ENCODE measurements around the gene RYR3. TPM values are rescaled to one million over a fixed set of nuclear protein-coding genes. Genes with fewer than 3 reads are reported as not detected.

RYR3 gene
- 7.4 TPM for total RNA-seq (ENCODE audit: unreplicated experiment)
- long read RNA-seq: 0 reads

- H3K27ac Mint-ChIP-seq (ENCODE audit: unreplicated experiment): peak within 1 kb of the TSS; percentile 8
- peak within 1 kb of the TSS; percentile 94 for H3K4me3 Mint-ChIP-seq (ENCODE audit: unreplicated experiment)
- peaks cover 13% of the 10 kb centered on the region for H3K27me3 Mint-ChIP-seq (ENCODE audit: unreplicated experiment)
- no peaks in the 10 kb centered on the region for H3K4me1 Mint-ChIP-seq (ENCODE audit: low read depth, unreplicated experiment)
- peak; percentile 71 for DNase-seq
- no peaks in the 10 kb centered on the region for H3K36me3 Mint-ChIP-seq (ENCODE audit: unreplicated experiment)
- no peak for TF ChIP-seq CTCF (IDR thresholded peaks at IDR 0.05; ENCODE audit: partially characterized antibody, unreplicated experiment)
- peaks cover 2% of the 10 kb centered on the region for H3K9me3 Mint-ChIP-seq (ENCODE audit: unreplicated experiment)
These were observed at the start of gene RYR3 for GRCh38 chr15:33310481-33311311. Gene RYR3, plus strand, starts transcription at chr15:33310967. Its CDS starts 79 bp downstream, at chr15:33311046.

- Mint-ChIP-seq H3K4me1 (ENCODE audit: low read depth, unreplicated experiment) (no peaks in the 10 kb centered on the region), H3K36me3 (ENCODE audit: unreplicated experiment) (peaks cover 5% of the 10 kb centered on the region), H3K9me3 (ENCODE audit: unreplicated experiment) (no peaks in the 10 kb centered on the region), H3K4me3 (ENCODE audit: unreplicated experiment) (no peak overlapping the region), H3K27ac (ENCODE audit: unreplicated experiment) (no peak overlapping the region), H3K27me3 (ENCODE audit: unreplicated experiment) (peaks cover 3% of the 10 kb centered on the region)
- DNase-seq: no peak
- TF ChIP-seq CTCF (IDR thresholded peaks at IDR 0.05; ENCODE audit: partially characterized antibody, unreplicated experiment): no peak
These were observed 48.5 kb upstream of the RYR3 start for GRCh38 chr15:33262306-33262705.

GRCh38 chr15:33277689-33278088 lies 33.1 kb upstream of the RYR3 start:
- no peak for TF ChIP-seq CTCF (IDR thresholded peaks at IDR 0.05; ENCODE audit: partially characterized antibody, unreplicated experiment)
- Mint-ChIP-seq H3K9me3 (ENCODE audit: unreplicated experiment) (peaks cover 2% of the 10 kb centered on the region), H3K4me3 (ENCODE audit: unreplicated experiment) (no peak overlapping the region), H3K27me3 (ENCODE audit: unreplicated experiment) (peaks cover 3% of the 10 kb centered on the region), H3K27ac (ENCODE audit: unreplicated experiment) (no peak overlapping the region), H3K4me1 (ENCODE audit: low read depth, unreplicated experiment) (no peaks in the 10 kb centered on the region), H3K36me3 (ENCODE audit: unreplicated experiment) (peaks cover 17% of the 10 kb centered on the region)
- DNase-seq: no peak

GRCh38 chr15:33278816-33279612 lies 31.8 kb upstream of the RYR3 start:
- peaks cover 3% of the 10 kb centered on the region for H3K27me3 Mint-ChIP-seq (ENCODE audit: unreplicated experiment)
- peaks cover 2% of the 10 kb centered on the region for H3K9me3 Mint-ChIP-seq (ENCODE audit: unreplicated experiment)
- DNase-seq: no peak
- no peaks in the 10 kb centered on the region for H3K4me1 Mint-ChIP-seq (ENCODE audit: low read depth, unreplicated experiment)
- TF ChIP-seq CTCF (IDR thresholded peaks at IDR 0.05; ENCODE audit: partially characterized antibody, unreplicated experiment): no peak
- peaks cover 14% of the 10 kb centered on the region for H3K36me3 Mint-ChIP-seq (ENCODE audit: unreplicated experiment)
- H3K27ac Mint-ChIP-seq (ENCODE audit: unreplicated experiment): no peak overlapping the region
- no peak overlapping the region for H3K4me3 Mint-ChIP-seq (ENCODE audit: unreplicated experiment)
